Measurements from ENCODE around the gene PAFAH1B2.
"Not testable (repeated sequence)": the region's sequence is repeated elsewhere in the genome, so short reads cannot be mapped to it uniquely, and the experiment has no call there.

PAFAH1B2 gene

GRCh38 chr11:117172724-117173421, 28.8 kb downstream of the PAFAH1B2 start:
- DNase-seq (ENCODE audit: low read depth), result no peak

- no peak for DNase-seq (ENCODE audit: low read depth)
Observed at GRCh38 chr11:117175104-117175503, 31.0 kb downstream of the PAFAH1B2 start.

- no peak for DNase-seq (ENCODE audit: low read depth)
Observed at GRCh38 chr11:117175781-117176180, 31.7 kb downstream of the PAFAH1B2 start.

GRCh38 chr11:117176186-117176585, 32.1 kb downstream of the PAFAH1B2 start:
- DNase-seq (ENCODE audit: low read depth), result no peak

GRCh38 chr11:117177534-117178209, 33.6 kb downstream of the PAFAH1B2 start:
- DNase-seq (ENCODE audit: low read depth), result no peak

- peak; percentile 87 for DNase-seq (ENCODE audit: low read depth)
Observed at GRCh38 chr11:117178210-117179034, 34.3 kb downstream of the PAFAH1B2 start, which contains the start of gene SIDT2. Gene SIDT2 (plus strand): TSS chr11:117178743. CDS start chr11:117179264, 521 bp downstream.

GRCh38 chr11:117179048-117179999, 35.2 kb downstream of the PAFAH1B2 start:
- DNase-seq (ENCODE audit: low read depth), result no peak

GRCh38 chr11:117180020-117180419, 35.9 kb downstream of the PAFAH1B2 start:
- DNase-seq (ENCODE audit: low read depth), result no peak

GRCh38 chr11:117180661-117181585, 36.8 kb downstream of the PAFAH1B2 start:
- DNase-seq (ENCODE audit: low read depth), result peak; percentile 61

GRCh38 chr11:117181586-117182550, 37.8 kb downstream of the PAFAH1B2 start:
- DNase-seq (ENCODE audit: low read depth), result no peak

GRCh38 chr11:117182551-117182935, 38.5 kb downstream of the PAFAH1B2 start:
- DNase-seq (ENCODE audit: low read depth), result no peak

- DNase-seq (ENCODE audit: low read depth), result not testable (repeated sequence)
Observed at GRCh38 chr11:117183178-117183577, 39.1 kb downstream of the PAFAH1B2 start.

- no peak for DNase-seq (ENCODE audit: low read depth)
Observed at GRCh38 chr11:117183724-117184349, 39.8 kb downstream of the PAFAH1B2 start.

GRCh38 chr11:117185736-117186430, 41.8 kb downstream of the PAFAH1B2 start:
- no peak for DNase-seq (ENCODE audit: low read depth)

- no peak for DNase-seq (ENCODE audit: low read depth)
Observed at GRCh38 chr11:117186431-117186761, 42.3 kb downstream of the PAFAH1B2 start.

- no peak for DNase-seq (ENCODE audit: low read depth)
Observed at GRCh38 chr11:117187007-117187406, 42.9 kb downstream of the PAFAH1B2 start.

- DNase-seq (ENCODE audit: low read depth), result no peak
Observed at GRCh38 chr11:117187428-117187798, 43.3 kb downstream of the PAFAH1B2 start.

GRCh38 chr11:117187799-117188481, 43.9 kb downstream of the PAFAH1B2 start:
- DNase-seq (ENCODE audit: low read depth), result no peak
